Osteoblast (primary cell): ENCODE data around the gene MCM5. TPM values are rescaled to one million over a fixed set of nuclear protein-coding genes. Genes with fewer than 3 reads are reported as not detected.

Source experiments
- DNase-seq: peaks from one replicate; pipeline ENCODE4 v3.0.0; 2011; ENCODE audit warnings: low spot score, mixed read lengths; ENCODE audit not compliant: insufficient read length; ENCODE audit errors: missing footprints
- H2AFZ ChIP-seq: 2 replicates; pipeline ENCODE4 v1.6.0; 2011; ENCODE audit warnings: mild to moderate bottlenecking, low read length
- H3K27ac ChIP-seq: 2 replicates; pipeline ENCODE4 v1.5.1; 2011; ENCODE audit warnings: mild to moderate bottlenecking, low read depth, low read length, moderate library complexity
- H3K27me3 ChIP-seq: 2 replicates; pipeline ENCODE4 v1.6.0; 2012; ENCODE audit warnings: mild to moderate bottlenecking, control low read depth, inconsistent platforms, low read length, moderate library complexity; ENCODE audit not compliant: insufficient read depth
- H3K36me3 ChIP-seq: 2 replicates; pipeline ENCODE4 v1.5.1; 2011; ENCODE audit warnings: mild to moderate bottlenecking, low read length, control low read depth, moderate library complexity; ENCODE audit not compliant: insufficient read depth
- H3K4me1 ChIP-seq: 2 replicates; pipeline ENCODE4 v1.5.1; 2011; ENCODE audit warnings: mild to moderate bottlenecking, low read length, control low read depth, moderate library complexity; ENCODE audit not compliant: insufficient read depth
- H3K4me2 ChIP-seq: 2 replicates; pipeline ENCODE4 v1.6.0; 2011; ENCODE audit warnings: mild to moderate bottlenecking, low read length; ENCODE audit not compliant: insufficient read depth
- H3K4me3 ChIP-seq: fragments of 200-600 bp; sonication (generic); 3 replicates; pipeline ENCODE4 v1.5.1; 2012; ENCODE audit warnings: mild to moderate bottlenecking, low read length, inconsistent platforms; ENCODE audit not compliant: insufficient read depth
- H3K79me2 ChIP-seq: 2 replicates; pipeline ENCODE4 v1.6.0; 2012; ENCODE audit warnings: mild to moderate bottlenecking, low read length, control low read depth, inconsistent platforms; ENCODE audit not compliant: insufficient read depth
- H3K9me3 ChIP-seq: 2 replicates; pipeline ENCODE4 v1.5.1; 2011; ENCODE audit warnings: low read depth, low read length, control low read depth
- H4K20me1 ChIP-seq: 2 replicates; pipeline ENCODE4 v1.6.0; 2012; ENCODE audit warnings: mild to moderate bottlenecking, low read length, control low read depth; ENCODE audit not compliant: insufficient read depth
- CTCF ChIP-seq: IDR thresholded peaks from 2 replicates; pipeline ENCODE4 v1.5.1; 2011; ENCODE audit warnings: mild to moderate bottlenecking, low read depth, low read length, moderate library complexity; ENCODE audit errors: extremely low read depth
- total RNA-seq: library from RNA; depleted of rRNA; stranded (reverse); fragments of >200 nt; gene quantifications from 2 replicates; pipeline ENCODE4 v1.2.3, GENCODE V29; 2012

MCM5 gene
- 12.7 and 13.6 TPM in 2 replicates for total RNA-seq

GRCh38 chr22:35399678-35400500 is at the start of gene MCM5:
MCM5 (plus strand) TSS chr22:35400140; CDS start chr22:35400439, 299 bp downstream.
- Histone ChIP-seq H2AFZ (peak within 1 kb of the TSS; percentile 100), H3K4me1 (peaks cover 12% of the 10 kb centered on the region), H3K79me2 (peaks cover 5% of the 10 kb centered on the region), H3K4me3 (peak within 1 kb of the TSS; percentile 97), H3K4me2 (peak within 1 kb of the TSS; percentile 98), H3K9me3 (no peaks in the 10 kb centered on the region), H3K36me3 (peaks cover 15% of the 10 kb centered on the region), H3K27me3 (no peaks in the 10 kb centered on the region), H3K27ac (peak within 1 kb of the TSS; percentile 77), H4K20me1 (no peaks in the 10 kb centered on the region)
- DNase-seq: peak; percentile 100
- no peak for TF ChIP-seq CTCF

GRCh38 chr22:35350539-35351503 is 49.1 kb upstream of the MCM5 start:
- TF ChIP-seq CTCF: peak; percentile 82
- peaks cover 21% of the 10 kb centered on the region for H3K36me3 ChIP-seq
- peak overlapping the region; percentile 77 for H2AFZ ChIP-seq
- peaks cover 20% of the 10 kb centered on the region for H3K4me1 ChIP-seq
- DNase-seq: peak; percentile 100
- no peaks in the 10 kb centered on the region for H4K20me1 ChIP-seq
- H3K4me2 ChIP-seq: peak overlapping the region; percentile 98
- H3K27ac ChIP-seq: peak overlapping the region; percentile 89
- no peaks in the 10 kb centered on the region for H3K79me2 ChIP-seq
- no peaks in the 10 kb centered on the region for H3K9me3 ChIP-seq
- no peaks in the 10 kb centered on the region for H3K27me3 ChIP-seq
- peak overlapping the region; percentile 80 for H3K4me3 ChIP-seq

GRCh38 chr22:35352214-35353111 is 47.5 kb upstream of the MCM5 start:
- H3K4me1 ChIP-seq: peaks cover 26% of the 10 kb centered on the region
- H2AFZ ChIP-seq: no peak overlapping the region
- H3K79me2 ChIP-seq: no peaks in the 10 kb centered on the region
- DNase-seq: peak; percentile 85
- peak overlapping the region; percentile 51 for H3K4me2 ChIP-seq
- peak overlapping the region; percentile 83 for H3K27ac ChIP-seq
- no peaks in the 10 kb centered on the region for H3K27me3 ChIP-seq
- H3K4me3 ChIP-seq: peak overlapping the region; percentile 37
- TF ChIP-seq CTCF: peak; percentile 32
- no peaks in the 10 kb centered on the region for H4K20me1 ChIP-seq
- H3K36me3 ChIP-seq: peaks cover 12% of the 10 kb centered on the region
- no peaks in the 10 kb centered on the region for H3K9me3 ChIP-seq
